Mucosa of gallbladder (tissue), 1 donor: ENCODE measurements around the gene ATIC. TPM values are rescaled to one million over a fixed set of nuclear protein-coding genes. Genes with fewer than 3 reads are reported as not detected.

Experiments
- DNase-seq: peaks from one replicate; pipeline ENCODE4 v3.0.0-alpha.2; 2020; ENCODE audit warnings: low spot score
- total RNA-seq: library from RNA; stranded (reverse); gene quantifications from one replicate; pipeline ENCODE4 v1.2.1, GENCODE V29; 2021
- donor health status: DM: no; HTN: no; CAD: no.

ATIC gene
- total RNA-seq, 1 donor from 2014 or later, result 62.8 TPM

GRCh38 chr2:215399067-215399716 is 87.3 kb downstream of the ATIC start:
- no peak for DNase-seq

Other genes starting within 250 kb of the ATIC start
- gene ABCA12, start 173.4 kb upstream of the ATIC start, total RNA-seq, result 0.03 TPM
- 157 TPM for gene FN1, start 124.0 kb downstream of the ATIC start, total RNA-seq